Measurements from ENCODE around the gene PMEL.
"Not testable (repeated sequence)": the region's sequence is repeated elsewhere in the genome, so short reads cannot be mapped to it uniquely, and the experiment has no call there.

PMEL gene

GRCh38 chr12:55982319-55982936 is 16.6 kb upstream of the PMEL start:
- DNase-seq = no peak

DNA sequence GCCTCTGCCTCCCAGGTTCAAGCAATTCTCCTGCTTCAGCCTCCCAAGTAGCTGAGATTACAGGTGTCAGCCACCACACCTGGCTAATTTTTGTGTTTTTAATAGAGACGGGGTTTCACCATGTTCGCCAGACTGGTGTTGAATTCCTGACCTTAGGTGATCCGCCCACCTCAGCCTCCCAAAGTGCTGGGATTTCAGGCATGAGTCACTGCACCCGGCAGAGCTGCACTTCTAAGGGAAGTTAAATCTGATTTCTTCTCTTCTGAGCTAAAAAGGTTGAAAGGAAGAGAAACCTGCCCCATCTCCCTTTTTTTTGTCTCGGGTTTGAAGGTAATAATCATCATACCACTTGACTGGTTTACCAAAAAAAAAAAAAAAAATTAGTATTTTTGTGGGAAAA is 16.0 kb upstream of the PMEL start:
- DNase-seq = not testable (repeated sequence)

- no peak for DNase-seq
Measured at GRCh38 chr12:55979069-55979468, 13.2 kb upstream of the PMEL start.

DNA sequence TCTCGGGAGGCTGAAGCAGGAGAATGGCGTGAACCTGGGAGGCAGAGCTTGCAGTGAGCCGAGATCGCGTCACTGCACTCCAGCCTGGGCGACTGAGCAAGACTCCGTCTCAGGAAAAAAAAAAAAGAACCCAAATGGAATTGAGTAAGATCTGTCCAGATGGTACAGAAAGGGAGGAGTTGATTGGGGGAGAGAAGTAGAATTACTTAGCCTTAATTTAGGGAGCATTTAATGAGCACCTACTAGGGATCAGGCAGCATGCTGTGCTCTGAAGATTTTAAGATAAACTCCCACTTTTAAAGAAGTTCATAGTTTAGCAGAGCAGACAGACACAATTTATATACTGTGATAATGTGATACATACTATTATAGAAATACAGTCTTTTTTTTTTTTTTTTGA is 12.6 kb upstream of the PMEL start:
- no peak for DNase-seq

DNA sequence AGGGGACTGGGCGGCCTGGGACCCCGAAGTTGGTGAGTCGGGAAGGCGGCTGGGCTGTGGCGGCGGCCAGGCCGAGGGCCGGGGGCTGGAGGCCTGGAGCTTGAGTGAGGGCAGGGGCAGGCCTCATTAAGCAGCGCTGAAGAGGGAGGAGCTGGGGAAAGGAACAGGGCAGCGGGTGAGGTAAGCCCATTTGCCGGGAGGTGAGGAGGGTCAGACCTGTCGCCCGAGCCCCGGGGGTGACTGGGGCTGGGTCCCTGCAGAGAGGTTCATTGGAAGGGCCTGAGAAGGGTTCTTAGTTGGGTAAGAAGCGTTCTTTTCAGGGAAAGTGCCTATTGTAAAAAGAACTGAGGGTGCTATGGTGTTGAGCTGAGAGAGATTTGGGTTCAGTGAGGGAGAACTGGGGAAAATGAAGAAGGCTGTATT is 8.5 kb upstream of the PMEL start:
- peak in 2 of 5 experiments; percentile 32 to 57 for DNase-seq

GRCh38 chr12:55973599-55974307 is 7.9 kb upstream of the PMEL start, which contains the start of gene RAB5B:
RAB5B (plus strand) TSS chr12:55974078; CDS start chr12:55986961, 12,883 bp downstream.
- peak; percentile 87 to 100 (median 97) for DNase-seq

DNA sequence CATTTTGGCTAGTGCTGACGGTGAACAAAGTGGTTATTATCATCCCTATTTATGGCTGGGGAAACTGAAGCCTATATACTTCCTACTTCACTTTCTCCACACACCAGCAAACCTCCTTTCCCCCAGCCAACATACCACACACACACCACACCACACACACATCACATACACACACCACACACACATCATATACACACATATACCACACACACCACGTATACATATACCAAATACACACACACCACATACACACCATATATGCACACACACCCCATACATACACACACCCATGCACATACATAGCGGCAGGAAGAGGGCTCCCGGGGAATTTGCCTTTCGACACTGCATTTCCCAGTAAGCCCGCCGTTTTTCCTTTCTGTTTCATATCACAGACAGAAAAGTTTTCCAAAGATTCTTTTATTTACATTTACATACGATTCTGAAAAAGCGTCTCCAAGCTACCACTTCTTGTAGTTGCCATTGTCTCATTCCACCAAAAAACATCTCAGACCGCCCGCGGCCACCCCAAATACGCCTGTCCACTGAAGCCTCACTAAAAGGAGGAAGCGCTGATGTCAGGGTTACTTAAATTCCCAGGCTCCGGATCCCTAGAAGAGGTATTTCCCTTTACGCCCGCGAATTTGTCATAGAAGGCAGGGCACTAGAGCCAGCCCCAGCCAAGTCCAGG is 7.2 kb upstream of the PMEL start:
- peak in 1 of 5 experiments; percentile 80 for DNase-seq

GRCh38 chr12:55972456-55972855 is 6.6 kb upstream of the PMEL start:
- no peak for DNase-seq

GRCh38 chr12:55972042-55972441 is 6.2 kb upstream of the PMEL start:
- DNase-seq = peak in 1 of 5 experiments; percentile 23

DNA sequence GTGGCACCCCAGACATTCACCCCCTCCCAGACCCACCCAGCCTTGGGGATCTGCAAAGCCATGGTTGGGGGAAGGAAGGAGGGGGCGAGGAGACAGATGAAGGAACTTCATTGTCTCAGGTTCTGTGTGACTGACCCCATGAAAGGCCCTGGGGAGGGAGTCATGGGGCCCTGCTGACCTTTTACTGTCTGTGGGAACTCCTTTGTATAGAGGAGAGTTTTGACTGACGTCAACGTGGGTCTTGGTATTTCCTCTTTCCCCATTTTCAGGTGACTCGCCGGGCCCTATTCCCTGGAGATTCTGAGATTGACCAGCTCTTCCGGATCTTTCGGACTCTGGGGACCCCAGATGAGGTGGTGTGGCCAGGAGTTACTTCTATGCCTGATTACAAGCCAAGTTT is 4.9 kb upstream of the PMEL start:
- DNase-seq = no peak

- DNase-seq = no peak
Measured at GRCh38 chr12:55969356-55969755, 3.5 kb upstream of the PMEL start.

- peak; percentile 78 to 88 (median 82) for DNase-seq
Measured at GRCh38 chr12:55966408-55967281, 803 bp upstream of the PMEL start, which contains the start of gene CDK2. CDK2 (plus strand) TSS chr12:55966830; CDS start chr12:55967009, 179 bp downstream.

GRCh38 chr12:55965240-55965639 is 602 bp downstream of the PMEL start:
- DNase-seq = no peak

- DNase-seq = no peak
Measured at GRCh38 chr12:55963760-55964159, 2.1 kb downstream of the PMEL start.

GRCh38 chr12:55957106-55957859 is 8.6 kb downstream of the PMEL start:
- no peak for DNase-seq

DNA sequence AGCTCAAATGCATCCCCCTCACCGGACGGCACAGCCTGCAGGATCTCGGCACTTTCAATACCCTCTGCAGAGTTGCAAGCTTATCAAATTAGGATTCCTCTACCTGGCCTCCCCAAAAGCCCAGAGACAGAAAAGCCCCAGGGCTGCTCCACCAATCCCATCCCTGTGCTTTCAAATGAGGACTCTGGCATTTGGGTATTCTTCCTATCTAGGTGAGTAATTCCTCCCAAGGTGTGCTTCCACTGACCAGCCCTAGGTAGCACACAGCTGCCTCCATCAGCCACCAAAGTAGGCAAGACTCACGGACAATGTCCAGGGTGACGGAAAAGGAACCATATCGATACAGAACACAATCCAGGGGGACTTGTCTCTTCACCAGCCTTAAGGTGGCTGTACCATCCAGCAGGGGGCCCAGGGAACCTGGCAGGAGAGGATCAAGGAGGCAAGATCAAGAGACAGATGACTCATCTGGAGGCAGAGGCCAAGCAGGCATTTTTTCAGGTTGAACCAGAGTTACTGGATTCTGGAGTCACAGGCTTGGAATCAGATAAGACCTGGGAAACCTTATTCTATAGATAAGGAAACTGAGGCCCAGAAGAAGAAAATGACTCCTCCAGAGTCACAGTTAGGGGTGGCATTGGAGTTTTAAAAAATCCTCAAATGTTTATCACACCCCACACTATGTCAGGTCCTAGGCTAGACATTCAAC is 9.9 kb downstream of the PMEL start:
- peak in 3 of 5 experiments; percentile 22 to 36 (median 36) for DNase-seq

DNA sequence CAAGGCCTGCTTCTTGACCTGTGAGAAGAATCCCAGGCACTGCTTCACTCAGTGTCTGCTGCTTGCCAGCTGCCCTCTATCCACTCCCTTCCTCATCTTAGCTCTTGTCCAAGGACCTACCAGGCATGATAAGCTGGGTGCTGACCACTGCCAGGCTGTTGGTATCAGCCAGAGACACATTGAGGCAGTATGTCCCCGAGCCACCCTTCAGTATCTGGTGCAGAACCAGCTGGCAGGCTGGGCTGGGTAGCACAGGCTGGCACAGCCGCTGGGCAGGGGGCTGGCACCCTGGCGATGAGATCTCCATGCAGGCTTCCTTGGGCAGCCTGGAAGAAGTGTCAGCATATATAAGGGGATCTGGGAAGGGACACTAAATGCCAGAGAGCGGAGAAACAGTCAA is 10.5 kb downstream of the PMEL start:
- DNase-seq = no peak

DNA sequence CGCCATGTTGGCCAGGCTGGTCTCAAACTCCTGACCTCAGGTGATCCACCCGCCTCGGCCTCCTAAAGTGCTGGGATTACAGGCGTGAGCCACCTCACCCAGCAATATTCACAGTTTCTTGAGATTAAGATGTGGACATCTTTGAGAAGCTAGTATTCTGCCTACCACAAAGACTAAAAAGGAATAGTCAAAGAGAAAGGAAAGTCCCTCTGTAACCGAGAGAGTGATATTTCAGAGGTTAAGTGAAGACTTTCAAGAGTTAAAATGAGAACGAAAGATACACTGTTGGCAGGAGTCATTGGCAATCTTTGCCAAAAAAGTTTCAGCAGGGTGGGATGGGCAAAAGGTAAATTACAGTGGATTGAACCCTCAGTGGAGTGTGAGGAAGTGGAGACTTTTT is 19.3 kb downstream of the PMEL start:
- DNase-seq = peak in 1 of 5 experiments; percentile 22

- DNase-seq = no peak
Measured at GRCh38 chr12:55942577-55943136, 23.2 kb downstream of the PMEL start.

DNA sequence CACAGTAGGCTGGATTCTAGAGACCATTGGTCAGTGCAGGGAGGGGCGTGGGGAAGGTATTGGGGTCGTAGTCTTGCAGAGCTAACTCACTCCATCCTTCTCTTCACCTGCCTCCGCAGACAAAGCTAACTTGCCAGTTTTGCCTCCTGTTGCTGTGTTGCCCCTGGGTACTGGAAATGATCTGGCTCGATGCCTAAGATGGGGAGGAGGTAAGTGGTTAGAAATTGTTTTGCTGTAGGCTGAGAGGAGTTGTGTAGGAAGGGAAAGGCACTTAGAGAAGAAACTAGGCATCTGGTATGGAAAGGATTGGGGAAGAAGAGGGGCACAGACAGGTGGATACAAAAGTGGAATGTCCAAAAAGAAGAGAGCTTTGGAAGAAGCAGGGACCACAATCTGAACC is 23.8 kb downstream of the PMEL start:
- DNase-seq = no peak

All from T-helper 2 cell (primary cell).